GM19239 (cell line): ENCODE measurements around the gene ADAMTS18.

ENCODE experiments used
- DNase-seq: peaks from one replicate; pipeline ENCODE4 v3.0.0; 2011; ENCODE audit warnings: low spot score; ENCODE audit not compliant: insufficient read length
- FAIRE-seq: peaks from 2 replicates; lab custom pipeline; 2011; peaks lifted over from hg19 to GRCh38; lab: Jason Lieb, UNC

Gene ADAMTS18

DNA sequence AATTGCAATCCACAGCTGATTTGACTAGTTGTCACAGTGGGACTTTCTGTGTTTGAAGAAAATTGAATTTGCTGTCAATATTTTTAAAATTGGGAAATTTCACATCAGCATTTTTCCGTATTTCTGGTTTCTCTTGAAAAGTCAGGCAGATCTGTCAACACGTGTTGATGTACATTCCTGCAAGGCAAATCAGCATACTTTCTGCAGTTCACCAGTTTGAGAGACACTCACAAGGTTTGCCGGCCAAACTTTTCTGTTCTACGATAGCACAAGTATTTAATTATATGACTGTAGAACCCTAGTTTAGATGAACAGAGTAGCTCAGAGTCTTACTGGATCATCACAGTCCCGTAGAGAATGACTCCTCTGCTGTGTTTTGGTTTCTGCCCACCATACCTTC, 102.0 kb downstream of the ADAMTS18 start:
- FAIRE-seq, result no peak
- DNase-seq, result no peak

GRCh38 chr16:77331802-77332586, 102.8 kb downstream of the ADAMTS18 start:
- FAIRE-seq (no peak), DNase-seq (no peak)

DNA sequence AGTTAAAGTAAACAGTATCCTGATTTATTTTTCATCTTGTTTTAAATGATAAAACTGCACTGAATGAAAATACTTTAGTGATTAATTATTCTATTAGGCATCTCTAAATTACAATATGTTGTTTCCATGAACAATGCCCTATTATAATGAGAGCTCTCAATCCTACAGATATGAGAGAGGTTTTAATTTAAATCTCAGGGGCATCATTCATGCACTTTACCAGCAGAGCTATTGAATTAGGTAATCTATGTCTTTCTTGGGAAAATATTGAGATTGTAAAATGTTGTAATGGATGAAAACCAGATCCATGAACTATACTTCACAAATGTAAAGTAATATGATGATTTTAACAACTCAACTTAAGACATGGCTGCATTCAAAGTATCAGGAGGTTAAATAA, 103.8 kb downstream of the ADAMTS18 start:
- FAIRE-seq (no peak), DNase-seq (no peak)

DNA sequence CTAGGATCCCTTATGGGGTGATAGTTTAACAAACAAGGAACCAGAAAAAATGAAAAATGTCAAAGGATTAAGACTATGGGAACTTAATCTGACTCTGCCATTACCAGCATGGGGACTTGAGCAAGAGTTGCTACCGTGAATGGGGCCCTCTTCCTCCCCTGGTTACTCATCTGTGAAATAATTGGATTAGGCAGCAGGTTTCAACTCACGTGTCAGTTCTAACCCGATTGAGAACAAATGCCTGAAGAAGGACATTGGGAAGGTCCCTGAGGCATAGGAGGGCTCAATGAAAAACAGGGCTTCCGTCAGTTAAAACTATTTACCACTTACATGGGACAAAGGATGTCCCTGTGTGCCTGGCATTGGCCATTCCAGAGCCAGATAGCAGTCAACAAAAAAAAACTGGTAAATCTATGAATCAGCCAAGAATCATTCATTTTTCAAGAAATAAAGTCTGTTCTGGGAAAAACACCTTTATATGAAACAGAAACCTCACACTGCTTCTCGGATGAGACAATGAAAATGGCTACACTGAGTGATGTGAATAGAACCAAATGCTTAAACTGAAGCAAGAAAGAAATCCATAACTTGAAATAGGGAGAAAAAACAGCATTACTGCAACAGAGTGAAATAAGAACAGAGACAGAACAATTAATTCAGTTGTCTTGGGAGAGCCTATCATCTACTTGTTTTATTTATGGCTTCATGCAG, 104.3 kb downstream of the ADAMTS18 start:
- no peak for FAIRE-seq

DNA sequence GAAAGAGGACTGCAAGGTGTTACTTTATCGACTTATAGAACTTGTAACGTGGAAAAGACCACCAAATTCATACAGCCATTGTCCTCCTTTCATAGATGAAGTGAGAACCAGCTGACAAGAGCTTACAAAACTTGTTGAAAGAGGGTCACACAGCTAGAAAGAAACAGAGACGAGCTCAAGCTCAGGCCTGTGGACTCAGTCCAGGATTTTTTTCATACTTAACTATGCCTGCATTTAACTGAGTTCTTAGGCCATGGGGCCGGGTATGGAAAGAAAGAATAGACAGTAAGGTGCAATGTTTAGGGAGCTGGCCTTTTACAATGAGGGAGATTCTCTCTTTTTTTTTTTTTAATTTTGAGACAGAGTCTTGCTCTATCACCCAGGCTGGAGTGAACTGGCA, 106.1 kb downstream of the ADAMTS18 start:
- DNase-seq, result no peak

More for the DNA sequence above, 104.3 kb downstream of the ADAMTS18 start:
- no peak for DNase-seq

GRCh38 chr16:77328274-77328673, 106.6 kb downstream of the ADAMTS18 start:
- FAIRE-seq (no peak), DNase-seq (no peak)

More for the DNA sequence above, 106.1 kb downstream of the ADAMTS18 start:
- FAIRE-seq, result no peak

DNA sequence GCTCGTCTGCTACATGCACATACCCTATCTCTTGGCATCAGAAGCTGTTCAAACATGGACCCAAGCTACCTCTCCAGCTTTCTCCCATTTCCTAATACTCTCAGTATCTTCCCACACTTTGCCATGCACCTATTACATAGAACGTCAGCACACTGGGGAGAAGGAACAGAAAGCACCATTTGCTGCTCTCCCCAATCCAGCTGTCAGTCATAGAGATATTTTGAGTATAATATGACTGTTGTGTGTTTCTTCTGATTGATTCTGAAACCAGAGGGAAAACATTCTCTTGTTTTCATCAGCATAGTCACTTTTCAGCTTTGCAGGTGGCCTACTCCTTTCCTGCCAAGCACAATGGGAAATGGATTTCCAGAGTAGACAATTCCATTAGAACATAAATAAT, 107.1 kb downstream of the ADAMTS18 start:
- FAIRE-seq, result no peak
- no peak for DNase-seq

DNA sequence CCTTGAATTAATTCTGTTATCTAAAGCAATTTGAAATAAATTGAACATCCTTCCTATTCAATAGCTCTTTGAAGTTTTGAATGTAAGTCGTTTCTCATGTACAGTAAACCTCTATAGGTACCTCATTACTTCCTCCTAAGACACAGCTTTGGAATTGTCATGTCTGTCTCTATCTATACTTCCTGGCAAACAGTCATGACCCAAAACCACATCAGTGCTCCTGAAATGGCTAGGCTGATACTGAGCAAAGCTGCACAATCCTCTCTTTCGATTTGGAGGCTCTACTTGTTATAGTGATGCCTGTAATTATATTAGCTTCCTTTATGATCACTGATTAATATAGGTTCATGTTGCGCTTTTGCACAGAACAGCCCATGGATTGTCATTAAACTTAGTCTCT, 110.1 kb downstream of the ADAMTS18 start:
- no peak for FAIRE-seq

DNA sequence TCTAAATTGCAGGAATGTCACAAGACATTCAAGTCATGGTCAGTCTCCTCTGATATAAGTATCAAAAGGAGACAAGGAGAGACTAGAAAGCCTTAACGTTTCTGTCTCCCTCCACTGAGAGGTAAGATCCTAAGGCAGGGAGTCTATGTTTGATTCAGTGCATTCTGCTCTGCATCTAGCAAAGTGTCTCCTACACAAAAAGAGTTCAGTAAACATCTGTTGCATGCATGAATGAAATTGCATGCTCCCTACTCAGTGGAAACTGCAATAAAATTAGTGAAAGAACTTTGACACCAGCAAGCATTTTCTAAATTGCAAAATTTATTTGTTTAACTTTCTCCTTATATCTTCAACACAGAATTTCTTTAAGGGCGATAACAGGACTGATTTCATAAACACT, 111.1 kb downstream of the ADAMTS18 start:
- no peak for DNase-seq
- FAIRE-seq, result no peak

More for the DNA sequence above, 110.1 kb downstream of the ADAMTS18 start:
- DNase-seq, result no peak

DNA sequence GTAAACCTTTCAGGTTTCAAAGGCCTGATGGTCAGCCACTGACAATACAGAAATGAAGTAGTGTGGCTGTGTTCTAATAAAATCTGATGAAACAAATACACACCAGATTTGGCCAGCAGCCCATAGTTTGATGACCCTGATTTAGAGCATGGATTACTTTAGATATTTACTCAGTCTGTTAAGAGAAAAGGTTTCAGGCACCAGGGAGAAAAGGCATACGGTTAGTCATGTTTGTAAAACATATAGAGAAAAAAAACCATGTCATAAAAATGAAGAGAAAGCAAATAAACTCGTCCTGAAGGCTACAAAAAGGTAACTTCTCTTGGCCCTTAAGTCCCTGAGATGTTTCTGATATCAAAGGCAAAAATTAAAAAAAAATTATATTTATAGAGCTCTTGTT, 112.1 kb downstream of the ADAMTS18 start:
- FAIRE-seq (no peak), DNase-seq (no peak)

DNA sequence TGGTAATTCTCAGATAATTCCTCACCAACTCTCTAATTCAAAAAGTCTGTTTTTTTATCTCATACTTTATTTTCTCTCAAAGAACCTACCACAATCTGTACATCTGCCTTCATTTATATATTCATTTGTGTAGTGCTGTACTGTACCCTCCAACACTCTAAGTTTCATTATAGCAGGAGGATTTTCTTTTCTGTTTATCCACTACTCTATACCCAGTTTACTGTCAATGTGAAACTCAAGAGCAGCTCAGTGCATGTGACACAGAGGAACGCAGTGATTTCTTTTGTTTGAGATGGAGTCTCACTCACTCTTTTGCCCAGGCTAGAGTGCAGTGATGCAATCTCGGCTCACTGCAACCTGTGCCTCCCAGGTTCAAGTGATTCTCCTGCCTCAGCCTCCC, 117.8 kb downstream of the ADAMTS18 start:
- DNase-seq (no peak), FAIRE-seq (no peak)

DNA sequence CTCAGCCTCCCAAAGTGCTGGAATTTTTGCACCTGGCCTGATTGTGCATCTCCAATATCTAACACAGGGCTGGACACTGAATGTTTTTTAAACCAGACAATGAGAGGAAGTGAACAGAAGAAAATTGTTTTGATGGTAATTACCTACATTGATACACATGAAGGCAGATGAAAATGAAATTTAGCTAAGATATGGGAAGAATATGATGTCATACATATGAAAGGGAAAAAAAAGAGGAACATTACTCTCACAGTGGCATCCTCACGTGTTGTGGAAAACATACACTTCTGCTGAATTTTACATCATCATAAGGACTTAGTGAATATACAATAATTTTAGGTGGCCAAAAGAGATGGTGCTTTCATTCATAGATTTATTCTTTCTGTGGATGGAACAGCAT, 124.0 kb downstream of the ADAMTS18 start:
- FAIRE-seq (no peak), DNase-seq (no peak)

DNA sequence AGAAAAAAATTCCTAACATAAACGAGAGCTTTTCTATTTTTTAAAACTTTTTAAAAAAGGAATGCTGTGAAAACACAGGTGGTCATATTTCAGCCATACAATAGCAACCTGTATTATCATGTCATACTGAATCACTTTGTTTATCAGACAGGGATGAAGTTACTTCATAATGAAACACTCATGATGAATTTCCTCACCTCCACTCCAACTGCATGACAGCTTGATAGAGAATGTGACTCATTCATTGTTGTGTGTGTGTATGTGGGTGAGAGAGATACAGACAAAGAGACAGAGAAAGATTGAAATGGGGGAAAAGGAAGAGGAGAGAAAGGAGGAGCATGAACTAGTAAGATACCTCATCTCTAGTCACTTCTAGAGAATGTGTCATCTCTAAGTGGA, 126.7 kb downstream of the ADAMTS18 start:
- DNase-seq, result no peak
- no peak for FAIRE-seq

GRCh38 chr16:77307426-77308162, 127.2 kb downstream of the ADAMTS18 start:
- DNase-seq (no peak), FAIRE-seq (no peak)

DNA sequence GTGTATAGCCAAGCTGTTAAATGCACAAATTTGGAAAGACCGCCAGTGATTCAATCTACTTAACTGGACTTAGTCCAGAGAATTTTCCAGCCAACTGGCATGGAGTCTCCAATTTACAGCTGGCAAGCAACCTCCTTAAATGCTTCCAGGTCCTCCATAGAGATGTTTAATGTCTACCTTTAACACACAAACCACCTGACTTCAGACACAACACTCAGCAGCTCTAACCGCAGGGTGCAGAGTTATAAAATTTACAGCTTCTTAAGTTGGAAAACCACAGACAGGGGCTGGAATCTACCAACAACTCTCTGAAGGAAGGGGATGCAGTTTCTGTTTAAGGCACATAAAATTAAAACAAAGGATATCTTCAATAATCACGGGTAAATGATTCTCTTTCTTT, 128.8 kb downstream of the ADAMTS18 start:
- FAIRE-seq, result no peak
- no peak for DNase-seq

- FAIRE-seq (no peak), DNase-seq (no peak)
Observed at GRCh38 chr16:77304877-77305276, 130.0 kb downstream of the ADAMTS18 start.

DNA sequence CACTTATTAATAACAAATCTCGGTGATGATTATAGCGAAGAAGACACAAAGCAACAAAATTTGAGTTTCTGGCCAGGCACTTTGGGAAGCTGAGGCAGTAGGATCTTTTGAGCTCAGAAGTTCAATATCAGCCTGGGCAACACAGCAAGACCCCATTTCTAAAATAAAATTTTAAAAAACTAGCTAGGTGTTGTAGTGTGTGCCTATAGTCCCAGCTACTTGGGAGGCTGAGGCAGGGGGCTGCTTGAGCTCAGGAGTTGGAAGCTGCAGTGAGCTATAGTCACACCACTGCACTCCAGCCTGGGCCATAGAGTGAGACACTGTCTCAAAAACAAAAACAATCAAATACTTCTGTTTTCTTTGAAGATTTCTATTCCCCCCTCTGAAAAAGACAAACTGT, 130.7 kb downstream of the ADAMTS18 start:
- no peak for DNase-seq
- FAIRE-seq, result no peak

DNA sequence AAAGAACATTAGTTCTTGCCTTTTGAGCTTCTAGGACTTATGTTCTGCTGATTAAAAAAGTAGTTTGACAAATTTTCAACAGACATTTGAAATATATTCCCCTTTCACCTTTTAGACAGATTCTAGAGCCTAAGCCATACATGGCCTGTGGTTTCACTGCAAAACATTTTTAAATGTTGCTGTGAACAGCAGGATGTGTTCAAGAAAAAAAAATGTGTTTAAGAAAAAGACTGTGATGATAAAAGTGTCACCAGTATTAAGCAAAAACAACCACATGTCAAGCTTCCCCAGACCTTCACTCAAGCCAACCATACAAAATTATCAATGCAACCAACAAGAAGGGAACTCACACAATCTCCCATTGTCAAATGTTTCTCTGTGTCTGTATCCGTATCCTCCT, 132.2 kb downstream of the ADAMTS18 start:
- FAIRE-seq (no peak), DNase-seq (no peak)

GRCh38 chr16:77302249-77302648, 132.6 kb downstream of the ADAMTS18 start:
- DNase-seq, result no peak

GRCh38 chr16:77300256-77300655, 134.6 kb downstream of the ADAMTS18 start:
- no peak for FAIRE-seq
- no peak for DNase-seq

More at GRCh38 chr16:77302249-77302648, 132.6 kb downstream of the ADAMTS18 start:
- FAIRE-seq, result no peak

- FAIRE-seq, result no peak
Observed at GRCh38 chr16:77299395-77299794, 135.4 kb downstream of the ADAMTS18 start.

More at GRCh38 chr16:77299395-77299794, 135.4 kb downstream of the ADAMTS18 start:
- no peak for DNase-seq
